Measurements from ENCODE around the gene ZFPM1. TPM values are rescaled to one million over a fixed set of nuclear protein-coding genes. Genes with fewer than 3 reads are reported as not detected.
"Not testable (repeated sequence)": the region's sequence is repeated elsewhere in the genome, so short reads cannot be mapped to it uniquely, and the experiment has no call there.

Gene ZFPM1
- total RNA-seq, 3 donors from 2014 or later, result 0.32 to 2.9 (median 2.3) TPM

DNA sequence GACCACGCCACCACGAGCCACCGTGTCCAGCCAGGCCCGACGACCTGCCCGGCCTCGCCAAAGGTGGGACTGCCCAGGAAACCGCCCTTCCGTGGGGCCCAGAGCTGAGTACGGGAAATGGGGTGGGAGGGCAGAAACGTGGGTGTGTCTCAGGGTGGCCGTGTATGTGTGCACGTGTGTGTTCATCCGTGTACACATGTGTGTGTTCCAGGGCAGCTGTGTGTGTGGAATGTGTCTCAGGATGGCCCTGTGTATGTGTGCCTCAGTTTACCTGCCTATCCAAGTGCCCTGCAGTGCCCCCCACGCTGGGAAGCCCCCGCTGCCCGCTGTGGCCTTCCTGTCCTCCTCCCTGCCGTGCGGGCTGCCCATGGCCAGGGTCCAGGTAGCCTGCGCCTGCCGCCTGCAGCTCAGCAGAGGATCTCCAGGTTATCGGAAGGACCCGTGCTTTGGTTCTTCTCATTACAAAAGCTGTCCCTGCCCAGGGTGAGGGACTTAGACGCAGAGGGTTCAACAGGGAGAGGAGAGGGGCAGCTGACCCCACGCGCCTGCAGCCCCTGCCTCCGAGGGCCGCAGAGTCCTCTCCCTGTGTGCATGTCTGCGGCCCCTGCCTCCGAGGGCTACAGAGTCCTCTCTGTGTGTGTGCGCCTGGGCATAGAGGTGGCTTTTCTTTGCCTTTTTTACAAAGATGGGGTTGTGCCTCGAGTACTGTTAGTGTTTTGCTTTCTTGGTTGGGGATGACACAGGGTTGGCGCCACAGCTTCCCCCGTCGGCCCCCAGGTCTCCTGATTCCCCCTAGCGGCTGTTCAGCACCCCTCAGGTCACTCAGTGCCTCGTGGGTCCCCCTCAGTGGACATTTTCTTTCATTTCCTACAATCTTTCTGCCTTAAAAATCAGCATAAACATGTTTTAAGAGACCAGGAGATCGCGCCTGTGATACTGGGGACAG is 46.7 kb upstream of the ZFPM1 start:
- H3K27ac ChIP-seq, result peak overlapping the region in 1 of 2 donors; percentile 71
- DNase-seq (ENCODE audit: low spot score in 2 of 2), result no peak

DNA sequence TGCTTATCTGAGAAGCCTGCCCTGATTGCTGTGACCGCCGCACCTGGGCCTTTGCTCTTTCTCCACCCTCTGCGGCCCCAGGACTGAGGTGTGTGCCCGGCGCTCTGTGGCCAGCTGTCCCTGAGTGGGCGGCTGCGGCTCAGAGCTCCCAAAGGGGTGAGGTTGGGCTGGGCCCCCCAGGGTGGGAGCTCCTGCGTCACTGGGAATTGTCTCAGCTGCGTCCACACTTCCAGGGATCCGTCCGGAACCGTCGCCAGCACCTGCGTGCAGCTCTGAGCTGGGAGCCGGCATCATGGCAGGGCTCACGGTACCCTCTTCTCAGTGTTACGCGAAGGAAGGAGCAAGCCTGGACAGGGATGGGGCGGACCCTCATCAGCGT is 46.0 kb upstream of the ZFPM1 start:
- Histone ChIP-seq H3K27me3 (no peaks in the 10 kb centered on the region), H3K9me3 (no peaks in the 10 kb centered on the region), H3K36me3 (no peaks in the 10 kb centered on the region), H3K4me1 (peaks cover 0 to 5% of the 10 kb centered on the region in 2 donors), H3K27ac (no peak overlapping the region), H3K4me3 (no peak overlapping the region)
- no peak for DNase-seq (ENCODE audit: low spot score in 2 of 2)
- intact Hi-C loops (cut with DNase I; ENCODE audit: low total_unique reads), result no loop called here
- no peak for TF ChIP-seq POLR2AphosphoS5 (IDR thresholded peaks at IDR 0.05)
- TF ChIP-seq POLR2A (IDR thresholded peaks at IDR 0.05), result no peak
- no peak for TF ChIP-seq CTCF (IDR thresholded peaks at IDR 0.05)

More for the DNA sequence above, 46.7 kb upstream of the ZFPM1 start:
- H3K36me3 ChIP-seq, result no peaks in the 10 kb centered on the region
- peaks cover 0 to 5% of the 10 kb centered on the region in 2 donors for H3K4me1 ChIP-seq
- intact Hi-C loops (cut with DNase I; ENCODE audit: low total_unique reads), result no loop called here
- H3K27me3 ChIP-seq, result no peaks in the 10 kb centered on the region
- peak overlapping the region; percentile 13 to 63 (median 39) for H3K4me3 ChIP-seq
- TF ChIP-seq CTCF (IDR thresholded peaks at IDR 0.05) (peak in 2 of 3 donors; percentile 34 to 40), POLR2A (IDR thresholded peaks at IDR 0.05) (no peak)
- no peaks in the 10 kb centered on the region for H3K9me3 ChIP-seq

DNA sequence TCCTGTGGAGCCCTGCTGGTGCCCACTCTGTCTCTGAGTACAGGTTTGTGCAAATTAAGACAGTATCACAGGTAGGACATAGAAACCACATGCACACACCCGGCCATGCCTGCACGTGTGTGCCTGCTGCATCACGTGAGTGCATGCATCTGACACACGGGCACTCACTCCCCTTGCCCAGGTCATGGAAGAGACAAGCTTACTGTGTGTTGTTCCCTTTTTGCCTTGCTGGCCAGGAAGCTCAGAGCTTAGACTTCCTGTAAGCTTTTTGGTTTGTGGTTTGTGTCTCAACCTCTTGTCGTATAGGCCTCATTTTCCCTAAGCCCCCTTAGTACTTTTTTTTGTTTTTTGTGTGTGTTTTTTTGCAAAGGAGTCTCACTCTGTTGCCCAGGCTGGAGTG is 45.3 kb upstream of the ZFPM1 start:
- Histone ChIP-seq H3K4me1 (peaks cover 0 to 5% of the 10 kb centered on the region in 2 donors), H3K27ac (no peak overlapping the region), H3K4me3 (no peak overlapping the region), H3K27me3 (no peaks in the 10 kb centered on the region), H3K9me3 (no peaks in the 10 kb centered on the region), H3K36me3 (no peaks in the 10 kb centered on the region)
- intact Hi-C loops (cut with DNase I; ENCODE audit: low total_unique reads), result no loop called here
- TF ChIP-seq CTCF (IDR thresholded peaks at IDR 0.05) (no peak), POLR2AphosphoS5 (IDR thresholded peaks at IDR 0.05) (no peak)
- no peak for DNase-seq (ENCODE audit: low spot score in 2 of 2)

DNA sequence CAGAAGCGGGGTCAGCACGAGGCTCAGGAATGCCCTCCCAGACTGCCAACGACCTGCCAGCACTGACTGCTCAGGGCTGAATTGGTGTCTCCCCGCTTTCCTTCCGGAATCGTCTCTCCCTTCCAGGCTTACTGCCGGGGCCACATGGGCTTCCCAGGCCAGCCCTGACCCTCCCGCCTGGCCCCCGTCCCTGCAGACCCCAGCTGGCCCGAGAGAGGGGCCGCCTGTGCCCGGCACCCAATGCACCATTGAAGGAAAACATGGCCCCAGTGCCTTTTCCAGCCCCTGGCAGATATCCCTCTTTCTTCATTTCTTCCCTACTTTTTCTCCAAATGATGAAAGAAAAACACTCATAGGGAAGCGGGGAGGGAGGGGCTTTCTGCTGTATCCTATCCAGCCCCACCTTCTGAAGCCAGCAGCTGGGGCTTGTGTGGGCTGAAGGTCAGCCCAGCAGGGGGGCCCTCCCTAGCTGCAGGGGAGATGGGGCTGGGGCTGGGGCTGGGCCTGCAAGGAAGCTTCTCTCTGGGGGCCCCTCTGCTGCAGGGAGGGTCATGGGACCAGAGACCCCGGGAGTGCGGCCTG is 44.4 kb upstream of the ZFPM1 start:
- Histone ChIP-seq H3K9me3 (no peaks in the 10 kb centered on the region), H3K27me3 (no peaks in the 10 kb centered on the region), H3K36me3 (no peaks in the 10 kb centered on the region), H3K4me1 (peaks cover 0 to 5% of the 10 kb centered on the region in 2 donors), H3K27ac (no peak overlapping the region), H3K4me3 (no peak overlapping the region)
- no peak for TF ChIP-seq POLR2A (IDR thresholded peaks at IDR 0.05)
- intact Hi-C loops (cut with DNase I; ENCODE audit: low total_unique reads), result no loop called here
- DNase-seq (ENCODE audit: low spot score in 2 of 2), result no peak

- Histone ChIP-seq H3K9me3 (no peaks in the 10 kb centered on the region), H3K4me1 (peaks cover 0 to 5% of the 10 kb centered on the region in 2 donors), H3K36me3 (no peaks in the 10 kb centered on the region), H3K4me3 (no peak overlapping the region), H3K27me3 (no peaks in the 10 kb centered on the region), H3K27ac (no peak overlapping the region)
- DNase-seq (ENCODE audit: low spot score in 2 of 2), result no peak
- TF ChIP-seq POLR2A (IDR thresholded peaks at IDR 0.05) (no peak), POLR2AphosphoS5 (IDR thresholded peaks at IDR 0.05) (no peak), CTCF (IDR thresholded peaks at IDR 0.05) (no peak)
- intact Hi-C loops (cut with DNase I; ENCODE audit: low total_unique reads), result no loop called here
These were observed 43.6 kb upstream of the ZFPM1 start for GRCh38 chr16:88409296-88410065.

GRCh38 chr16:88410297-88410968 is 42.6 kb upstream of the ZFPM1 start:
- H3K36me3 ChIP-seq; H3K4me1 ChIP-seq; H3K4me3 ChIP-seq; H3K9me3 ChIP-seq; DNase-seq (ENCODE audit: low spot score in 2 of 2); intact Hi-C loops (cut with DNase I; ENCODE audit: low total_unique reads); H3K27ac ChIP-seq; H3K27me3 ChIP-seq: not testable (repeated sequence)
